ENCODE data around the gene TMPRSS4. TPM values are rescaled to one million over a fixed set of nuclear protein-coding genes. Genes with fewer than 3 reads are reported as not detected.

Gene TMPRSS4
- total RNA-seq, 1 experiment from 2014 or later: not detected

DNA sequence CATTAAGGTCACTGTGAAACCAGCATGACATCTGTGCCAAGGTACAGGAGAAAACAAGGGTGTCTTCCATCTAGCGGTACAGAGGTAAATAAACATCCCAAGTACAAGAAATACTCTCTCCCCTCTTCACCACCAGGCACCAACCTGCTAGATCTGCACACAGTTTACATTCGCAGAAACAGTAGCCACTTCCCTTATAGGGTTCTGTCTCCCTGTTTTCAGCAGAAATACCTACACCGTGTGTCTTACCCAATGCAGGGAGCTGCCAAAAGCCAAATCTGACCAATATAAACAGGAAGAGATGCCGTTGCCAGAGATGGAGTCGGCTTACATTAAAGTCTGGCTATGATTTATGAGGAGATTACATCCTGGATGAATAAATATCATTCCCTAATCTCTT, 74.6 kb downstream of the TMPRSS4 start:
- DNase-seq (ENCODE audit: extremely low read depth, low read depth): no peak

DNA sequence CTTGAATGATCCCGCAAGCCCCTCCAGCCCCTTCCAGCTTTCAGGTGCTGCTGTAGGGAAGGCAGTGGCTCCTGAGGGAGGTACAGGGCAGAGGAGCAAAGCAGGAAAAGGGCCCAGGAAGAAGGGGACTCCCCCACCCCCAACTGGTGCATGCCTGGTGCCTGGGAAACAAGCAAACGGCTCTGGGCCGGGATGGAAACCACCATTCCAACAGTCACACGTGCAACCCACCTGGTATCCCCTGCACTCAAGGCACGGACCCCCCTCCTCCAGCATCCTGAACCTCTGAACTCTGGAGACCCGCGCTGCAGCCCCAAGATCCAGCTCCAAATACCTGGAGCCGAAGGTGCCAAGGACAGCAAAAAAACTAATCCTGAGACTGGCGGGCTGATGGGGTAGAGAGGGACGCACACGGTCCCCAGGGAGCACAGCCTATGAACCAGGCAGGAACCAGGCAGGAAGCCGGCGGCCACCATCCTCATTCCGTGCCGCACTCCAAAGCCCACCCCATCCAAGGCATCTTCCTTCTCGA, 75.2 kb downstream of the TMPRSS4 start:
- DNase-seq (ENCODE audit: extremely low read depth, low read depth): no peak

DNA sequence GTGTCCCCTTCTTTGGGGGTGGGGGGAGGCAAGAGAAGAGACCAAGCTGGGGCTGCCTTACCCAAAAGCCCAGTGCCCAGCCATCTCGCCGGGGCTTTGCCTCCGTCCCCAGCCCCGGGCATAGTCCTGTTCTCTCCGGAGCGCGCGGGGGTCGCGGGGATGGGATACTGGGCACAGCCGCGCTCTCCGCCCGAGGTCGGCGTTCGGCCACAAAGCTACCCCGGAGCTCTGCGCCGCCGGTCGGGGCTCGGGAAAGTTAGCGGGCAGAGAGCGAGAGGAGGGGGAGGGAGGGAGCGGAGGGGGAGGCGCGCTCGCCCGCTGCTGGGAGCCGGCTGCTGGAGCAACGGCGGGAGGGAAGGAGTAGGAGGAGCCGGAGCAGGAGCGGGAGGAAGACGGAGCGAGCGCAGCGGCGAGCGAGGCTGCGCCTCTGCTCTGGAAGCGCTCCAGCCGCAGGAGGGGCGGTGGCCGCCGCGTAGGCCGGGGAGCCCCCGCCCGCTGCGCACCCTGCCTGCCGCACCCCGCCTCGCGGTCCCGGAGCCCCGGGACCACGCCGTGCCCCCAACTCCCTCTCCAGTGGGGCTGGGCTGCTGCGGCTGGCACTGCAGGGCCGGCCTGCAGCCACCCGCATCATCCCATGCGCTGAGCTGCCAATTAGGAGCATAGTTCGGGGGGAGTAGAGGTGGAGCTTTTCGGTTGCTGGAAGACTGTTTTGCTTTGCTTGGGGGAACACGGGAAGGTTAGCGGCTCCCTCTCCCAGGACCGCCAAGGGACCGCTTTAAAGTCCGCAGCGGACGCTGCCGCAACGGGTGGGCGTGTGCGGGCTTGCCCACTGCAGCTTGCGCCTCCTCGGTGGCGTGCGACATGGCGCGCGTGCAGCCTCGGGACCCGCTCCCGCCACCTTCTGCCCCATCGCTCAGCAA, 75.9 kb downstream of the TMPRSS4 start, which contains the start of gene SCN4B:
TSS of gene SCN4B (minus strand) at position 272 of the 920 bp plus-strand sequence. CDS start at position 122, 150 bp downstream.
- DNase-seq (ENCODE audit: extremely low read depth, low read depth): peak; percentile 23

DNA sequence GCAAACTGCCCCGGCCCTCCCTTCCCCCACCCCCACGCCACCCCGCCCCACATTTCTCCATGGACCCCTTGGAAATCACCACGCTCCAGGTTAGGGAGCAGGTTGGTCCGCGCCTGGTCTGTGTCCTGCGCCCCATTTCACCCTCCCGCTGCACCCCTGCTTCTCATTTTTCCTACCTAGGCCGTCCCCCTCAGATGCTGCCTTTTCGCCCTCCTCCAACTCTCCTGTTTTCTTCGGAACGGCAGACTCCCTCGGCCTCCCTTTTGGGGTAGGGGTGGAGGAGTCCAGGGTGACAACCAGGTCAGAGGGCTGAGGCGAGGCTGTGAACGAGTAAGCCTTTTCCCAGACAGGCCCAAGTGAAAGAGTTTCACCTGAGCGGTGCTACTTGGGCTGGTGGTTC, 76.6 kb downstream of the TMPRSS4 start:
- no peak for DNase-seq (ENCODE audit: extremely low read depth, low read depth)

DNA sequence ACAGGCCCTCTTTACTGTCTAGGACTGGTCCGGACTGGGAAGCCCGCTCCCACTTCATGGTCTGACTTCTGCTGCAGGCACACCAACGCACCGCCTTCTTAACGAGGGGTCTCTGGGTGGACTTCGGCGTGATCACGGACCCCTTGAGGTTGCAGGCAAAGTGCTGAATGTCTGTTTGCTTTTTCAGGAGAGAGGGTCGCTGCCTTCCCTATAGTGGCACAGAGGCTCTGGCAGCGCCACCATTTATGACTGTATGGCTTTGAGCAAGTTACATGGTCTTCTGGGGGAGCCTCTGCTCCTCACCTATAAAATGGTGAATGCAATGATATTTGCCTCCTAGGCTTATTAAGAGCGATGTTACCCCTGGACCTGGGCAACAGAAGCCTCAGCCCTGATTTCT, 77.1 kb downstream of the TMPRSS4 start:
- DNase-seq (ENCODE audit: extremely low read depth, low read depth): no peak

DNA sequence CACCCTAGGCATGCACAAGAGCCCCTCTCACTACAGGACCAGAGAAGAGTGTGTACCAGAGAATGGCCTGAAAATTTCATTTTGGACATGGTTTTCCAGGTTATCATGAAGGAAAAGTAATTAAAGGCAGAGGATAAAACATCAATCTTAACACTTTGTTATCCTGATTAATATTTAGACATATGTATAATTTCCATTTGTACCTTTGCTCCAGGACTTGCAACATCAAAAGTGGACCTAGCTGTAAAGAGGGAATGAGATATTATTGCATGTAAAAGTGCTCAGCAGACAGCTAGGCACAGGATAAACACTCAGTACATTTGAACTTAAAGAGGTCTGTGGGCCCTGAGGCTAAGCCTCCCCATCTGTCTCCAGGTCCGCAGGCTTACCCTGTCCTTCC, 77.8 kb downstream of the TMPRSS4 start:
- DNase-seq (ENCODE audit: extremely low read depth, low read depth): no peak

DNA sequence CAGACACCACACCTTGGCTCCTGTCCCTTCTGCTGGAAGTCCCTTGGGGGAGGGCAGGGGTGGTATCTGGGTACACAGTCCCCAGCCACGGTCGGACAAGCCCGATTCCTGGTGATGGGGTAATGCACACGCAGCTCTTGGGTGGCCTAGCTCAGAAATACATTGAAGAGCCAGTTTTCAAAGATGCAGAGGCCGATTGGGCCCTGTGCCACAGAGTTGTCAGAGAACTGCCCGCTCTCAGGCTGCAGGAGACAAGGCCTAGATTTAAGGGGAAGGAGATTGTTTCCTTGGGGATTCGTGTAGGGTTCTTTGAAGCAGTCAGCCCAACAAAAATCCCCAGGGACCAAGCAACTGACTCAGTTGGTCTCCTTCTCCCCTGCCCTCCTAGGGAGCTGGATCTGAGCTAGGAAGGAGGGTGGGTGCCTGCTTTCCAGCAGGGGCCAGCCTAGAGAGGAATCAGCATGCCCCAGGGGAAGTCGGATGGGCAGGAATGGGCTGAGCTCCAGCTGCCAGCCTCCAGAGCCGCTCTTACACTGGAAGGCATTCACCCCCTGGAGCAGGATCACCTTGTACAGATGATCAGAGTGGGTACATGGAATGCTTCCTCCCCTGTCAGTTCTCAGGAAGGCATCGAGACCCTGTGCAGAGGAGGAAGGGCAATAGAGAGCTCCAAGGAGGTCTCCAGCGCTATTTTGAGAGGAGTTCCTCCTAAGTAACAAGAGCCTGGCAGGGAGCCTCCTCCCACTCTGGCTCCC, 79.1 kb downstream of the TMPRSS4 start:
- no peak for DNase-seq (ENCODE audit: extremely low read depth, low read depth)

DNA sequence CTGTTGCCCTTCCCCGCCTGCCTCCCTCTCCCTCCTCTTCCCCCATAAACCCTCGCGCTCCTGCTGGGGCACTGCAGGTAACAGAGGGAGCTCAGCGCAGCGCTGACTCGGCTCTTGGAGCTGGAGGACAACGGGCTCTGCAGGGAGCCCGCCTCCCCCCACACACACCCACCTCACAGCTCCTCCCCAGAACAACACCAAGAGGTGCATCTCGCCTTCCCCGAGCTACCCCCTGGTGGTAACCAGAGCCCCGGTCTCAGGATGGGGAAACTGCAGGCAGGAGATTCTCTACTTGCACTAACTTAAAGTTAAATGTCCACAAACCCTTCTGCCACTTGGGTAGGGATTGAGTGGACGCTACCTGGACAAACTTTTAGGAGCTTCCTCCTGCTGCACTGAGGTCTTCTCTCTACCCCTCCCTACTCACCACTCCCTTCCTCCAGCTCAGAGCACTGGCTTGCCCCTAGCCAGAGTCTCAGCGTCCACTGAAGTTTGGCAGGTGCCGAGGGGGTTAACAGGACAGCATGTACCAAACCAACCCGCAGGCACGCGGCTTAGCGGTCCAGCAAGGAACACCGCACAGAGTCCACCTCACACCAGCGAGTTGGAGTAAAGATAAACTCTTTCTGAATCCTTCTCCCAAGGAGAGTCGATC, 79.8 kb downstream of the TMPRSS4 start:
- DNase-seq (ENCODE audit: extremely low read depth, low read depth): no peak

DNA sequence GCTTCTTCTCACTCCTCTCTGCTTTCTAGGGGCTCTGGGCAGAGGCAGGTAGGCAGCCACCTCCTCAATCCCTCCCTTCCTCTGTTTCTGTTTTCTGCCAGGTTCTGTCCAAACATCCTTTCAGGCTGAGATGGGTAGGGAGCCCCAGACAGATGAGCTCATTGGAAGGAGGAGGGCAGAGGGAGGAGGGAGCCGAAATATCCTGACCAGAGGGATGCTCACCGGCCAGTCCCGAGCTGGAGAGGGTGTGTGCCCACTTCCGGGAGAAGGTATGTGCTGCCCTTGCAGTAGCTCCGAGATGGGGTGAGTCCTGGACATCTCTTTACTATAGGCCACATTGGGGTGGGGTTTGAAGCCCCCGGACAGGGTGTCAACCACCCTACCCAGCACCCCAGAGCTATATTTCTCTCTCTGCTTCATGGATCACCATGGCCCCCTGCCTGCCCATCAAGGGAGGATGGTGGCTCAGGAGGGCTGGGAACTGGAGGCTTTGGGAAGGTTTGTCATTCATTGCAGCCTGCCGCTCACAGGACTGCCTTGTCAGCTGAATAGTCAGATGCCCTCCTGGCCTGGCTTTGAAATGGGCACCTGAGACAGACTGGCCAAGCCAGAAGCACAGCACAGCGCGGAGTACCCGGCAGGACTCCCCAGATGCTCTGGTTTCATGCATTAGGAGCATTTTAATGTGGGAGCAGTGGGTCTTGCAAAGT, 80.5 kb downstream of the TMPRSS4 start:
- DNase-seq (ENCODE audit: extremely low read depth, low read depth): no peak

DNA sequence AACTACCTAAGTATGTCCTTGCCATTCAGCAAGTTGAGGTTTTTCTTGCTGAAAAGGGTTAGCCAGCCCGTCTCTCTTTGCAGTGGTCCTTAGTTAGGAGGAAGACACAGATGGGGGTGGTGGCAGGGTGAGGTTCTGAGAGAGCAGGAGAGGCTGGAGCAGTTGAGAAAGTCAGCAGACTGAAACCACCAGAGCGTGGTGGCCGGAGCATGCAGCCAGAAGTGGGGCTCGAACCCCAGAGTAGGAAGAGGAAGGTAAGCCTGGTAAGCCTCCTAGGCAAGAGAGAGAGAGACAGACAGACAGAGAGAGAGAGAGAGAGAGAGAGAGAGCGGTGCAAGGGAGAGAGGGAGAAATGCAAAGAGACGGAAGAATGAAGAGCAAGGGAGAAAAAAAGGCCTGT, 84.9 kb downstream of the TMPRSS4 start:
- no peak for DNase-seq (ENCODE audit: extremely low read depth, low read depth)

DNA sequence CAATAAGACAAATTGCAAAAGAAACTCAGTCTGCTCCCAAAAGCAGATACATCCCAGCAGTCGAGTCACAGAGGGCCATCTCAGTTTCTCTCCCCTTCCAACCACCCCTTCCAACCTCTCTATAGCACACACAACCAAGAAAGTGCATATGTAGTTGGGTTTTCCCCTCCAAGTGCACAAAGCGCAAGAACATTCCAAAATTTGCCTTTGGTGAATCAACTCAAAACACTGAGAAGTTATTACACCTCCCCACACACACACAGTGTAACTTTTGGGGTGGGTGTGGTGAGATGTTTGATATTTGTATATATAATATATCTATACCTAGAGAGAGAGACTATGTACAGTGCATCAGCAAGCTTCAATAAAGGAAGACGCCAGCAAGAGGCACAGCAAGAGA, 86.0 kb downstream of the TMPRSS4 start:
- DNase-seq (ENCODE audit: extremely low read depth, low read depth): no peak

DNA sequence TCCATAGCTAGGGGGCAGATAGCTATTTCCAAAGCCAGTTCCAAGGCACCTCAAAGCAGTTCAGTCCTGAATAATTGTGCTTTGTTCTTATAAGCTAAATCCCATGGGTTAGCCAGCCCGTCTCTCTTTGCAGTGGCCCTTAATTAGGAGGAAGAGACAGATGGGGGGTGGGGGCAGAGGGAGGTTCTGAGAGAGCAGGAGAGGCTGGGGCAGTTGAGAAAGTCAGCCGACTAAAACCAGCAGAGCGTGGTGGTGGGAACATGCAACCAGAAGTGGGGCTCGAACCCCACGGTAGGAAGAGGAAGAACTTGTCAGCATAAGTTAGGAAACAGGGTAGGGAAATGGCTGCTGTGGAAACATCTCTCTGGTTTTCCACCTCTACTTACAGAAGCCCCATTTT, 86.6 kb downstream of the TMPRSS4 start:
- DNase-seq (ENCODE audit: extremely low read depth, low read depth): no peak

DNA sequence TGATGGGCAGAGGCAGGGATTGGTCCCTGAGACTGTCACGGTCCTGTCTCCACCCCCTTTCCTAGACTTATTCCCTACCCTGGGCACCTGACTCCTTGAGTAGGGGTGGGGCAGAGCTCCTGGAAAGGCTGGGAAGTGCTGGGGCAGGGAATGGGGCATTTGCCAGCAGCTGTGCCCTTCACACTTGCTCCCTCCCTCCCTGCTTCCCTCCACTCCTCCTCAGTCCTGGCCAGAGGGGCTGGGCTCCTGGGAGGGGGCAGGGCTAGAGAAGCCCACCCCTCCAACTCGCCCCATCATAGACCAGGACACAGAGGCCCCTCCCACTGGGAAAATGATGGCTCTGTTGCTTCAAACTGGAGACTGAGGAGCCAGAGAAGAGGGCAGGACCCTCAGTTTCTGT, 88.0 kb downstream of the TMPRSS4 start:
- no peak for DNase-seq (ENCODE audit: extremely low read depth, low read depth)

DNA sequence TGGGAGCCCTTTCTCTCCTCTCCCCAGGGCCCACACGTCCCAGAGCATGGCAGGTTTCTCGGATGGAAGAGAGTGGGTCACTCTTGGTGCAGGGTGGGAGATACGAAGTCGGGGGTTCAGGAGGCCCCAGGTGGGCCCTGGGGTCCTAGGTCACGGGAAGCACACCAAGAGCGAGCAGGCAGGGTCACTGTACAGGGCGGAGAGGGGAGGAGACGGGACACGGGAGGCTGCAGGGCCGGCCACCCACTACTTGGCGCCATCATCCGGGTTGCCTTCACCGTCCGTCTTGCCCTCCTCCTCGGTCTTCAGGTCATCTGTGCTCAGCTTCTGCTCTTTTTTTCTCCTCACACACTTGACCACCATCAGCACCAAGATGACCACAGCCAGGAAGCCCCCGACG, 89.8 kb downstream of the TMPRSS4 start:
- DNase-seq (ENCODE audit: extremely low read depth, low read depth): no peak

DNA sequence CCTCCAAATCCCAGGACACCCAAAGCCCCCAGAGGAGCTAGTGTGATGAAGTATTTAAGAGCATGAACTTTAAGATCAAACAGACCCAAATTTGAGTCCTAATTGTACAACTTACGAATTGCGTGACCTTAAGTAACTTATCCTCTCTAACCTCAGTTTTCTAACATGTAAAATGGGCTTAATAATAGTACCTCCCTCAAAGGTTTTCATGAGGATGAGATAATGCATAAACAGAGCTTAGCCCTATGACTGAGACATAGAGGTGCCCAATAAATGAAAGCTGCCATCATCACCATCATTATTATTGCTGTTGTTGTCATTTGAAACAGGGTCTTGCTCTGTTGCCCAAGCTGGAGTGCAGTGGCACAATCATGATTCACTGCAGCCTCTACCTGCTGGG, 90.4 kb downstream of the TMPRSS4 start:
- no peak for DNase-seq (ENCODE audit: extremely low read depth, low read depth)

DNA sequence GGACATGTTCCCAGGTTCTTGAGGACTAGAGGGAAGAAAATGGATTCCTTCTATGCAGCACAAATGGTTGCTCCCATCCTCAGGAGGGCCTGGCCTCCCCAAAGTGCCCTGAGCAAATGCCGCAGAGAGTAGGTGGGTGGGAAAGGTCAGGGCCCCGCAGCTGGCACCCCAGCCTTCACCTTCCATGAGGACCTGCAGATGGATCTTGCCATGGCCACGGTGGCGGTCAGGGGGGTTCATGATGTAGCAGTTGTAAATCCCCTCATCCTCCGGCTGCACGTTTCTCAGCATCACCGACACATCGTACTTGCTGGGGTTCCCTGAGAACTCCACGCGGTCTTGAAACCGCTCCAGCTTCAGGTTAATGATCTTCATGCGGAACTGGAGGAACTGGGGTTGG, 91.0 kb downstream of the TMPRSS4 start:
- no peak for DNase-seq (ENCODE audit: extremely low read depth, low read depth)

DNA sequence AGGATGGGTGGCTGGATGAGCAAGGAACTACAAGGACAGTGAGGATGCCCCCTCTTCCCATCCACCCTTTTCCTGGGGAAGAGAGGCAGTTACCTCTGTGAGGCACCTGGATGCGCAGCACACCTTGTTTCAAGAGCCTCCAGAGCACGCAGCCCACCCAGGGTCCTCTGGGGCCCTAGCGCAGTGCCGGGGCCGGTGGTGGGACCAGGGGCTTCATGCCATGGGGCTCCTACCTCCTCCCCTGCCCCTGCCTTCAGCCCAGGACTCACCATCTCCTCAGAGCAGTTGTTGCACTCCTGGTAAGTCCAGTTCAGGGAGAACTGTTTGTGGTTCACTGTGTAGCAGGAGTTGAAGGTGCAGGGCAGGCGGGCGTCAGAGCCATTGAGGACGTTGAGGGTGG, 91.4 kb downstream of the TMPRSS4 start:
- DNase-seq (ENCODE audit: extremely low read depth, low read depth): no peak

DNA sequence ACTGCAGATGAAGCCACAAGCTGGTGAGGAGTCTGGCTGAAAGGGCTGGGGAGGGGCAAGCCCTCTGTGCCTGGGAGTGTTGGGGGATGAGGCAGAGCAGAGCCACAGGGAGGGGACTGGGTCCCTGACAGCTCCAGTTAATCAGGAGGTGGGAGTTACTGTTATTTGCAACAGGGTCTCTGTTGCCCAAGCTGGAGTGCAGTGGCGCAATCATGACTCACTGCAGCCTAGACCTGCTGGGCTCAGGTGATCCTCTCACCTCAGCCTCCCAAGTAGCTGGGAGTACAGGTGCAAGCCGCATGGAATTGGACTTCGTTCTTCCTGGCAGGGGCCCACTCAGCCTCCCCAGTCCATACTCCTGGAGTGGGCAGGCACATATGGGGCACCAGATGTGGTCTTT, 91.9 kb downstream of the TMPRSS4 start:
- no peak for DNase-seq (ENCODE audit: extremely low read depth, low read depth)

DNA sequence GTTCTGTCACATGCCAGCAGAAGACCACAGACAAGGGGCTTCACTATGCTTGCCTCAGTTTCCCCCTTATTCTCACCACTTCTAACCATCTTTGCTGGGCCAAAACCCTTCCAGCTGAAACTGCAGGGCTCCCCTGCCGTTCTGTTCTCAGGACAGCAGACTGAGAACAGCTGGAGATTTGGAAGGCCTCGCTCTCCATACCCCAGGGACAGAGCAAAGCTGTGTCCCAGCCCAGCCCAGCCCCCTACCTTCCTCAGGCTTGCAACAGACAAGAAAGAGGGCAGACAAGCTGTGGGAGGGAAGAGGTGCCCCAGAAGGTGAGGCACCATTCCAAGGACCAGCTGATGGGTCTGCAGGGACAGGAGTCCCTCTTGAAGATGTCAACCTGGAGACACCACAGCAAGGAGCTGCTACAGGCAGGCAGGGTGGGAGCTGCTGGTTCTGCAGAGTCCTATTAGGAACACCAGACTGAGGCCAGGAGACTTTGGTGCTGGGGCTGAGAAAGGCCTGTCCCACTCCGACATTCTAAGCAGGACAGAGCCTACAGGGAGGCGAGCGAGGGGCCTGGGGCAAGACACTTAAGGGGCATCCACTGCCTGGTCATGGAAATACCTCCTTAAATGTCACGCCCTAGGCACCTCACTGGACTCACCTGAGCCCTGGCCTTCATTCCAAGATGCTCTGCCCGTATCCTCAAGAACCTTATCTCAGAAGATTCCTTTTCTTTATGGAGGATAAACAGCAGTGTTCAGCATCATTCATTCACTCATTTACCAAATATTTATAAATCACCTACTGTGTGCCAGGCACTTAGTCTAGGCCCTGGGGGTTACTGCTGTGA, 92.6 kb downstream of the TMPRSS4 start:
- no peak for DNase-seq (ENCODE audit: extremely low read depth, low read depth)

DNA sequence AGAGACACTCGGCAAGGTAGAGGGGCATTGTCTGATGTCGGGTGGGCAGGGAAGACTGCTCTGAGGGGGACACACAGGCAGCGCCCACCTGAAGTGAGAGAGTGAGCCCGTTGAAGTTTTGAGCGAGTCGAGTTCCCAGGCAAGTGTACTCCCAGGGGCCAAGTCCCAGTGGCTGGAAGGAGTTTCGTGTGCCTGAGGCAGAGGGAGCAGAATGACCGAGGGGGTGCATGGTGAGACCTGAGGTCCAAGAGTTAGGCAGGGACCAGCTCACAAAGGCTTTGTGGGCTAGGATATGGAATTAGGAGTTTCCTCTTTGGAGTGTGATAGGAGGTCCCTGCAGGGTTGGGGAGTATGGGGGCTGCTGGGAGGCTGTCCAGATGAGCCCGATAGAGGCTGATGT, 93.4 kb downstream of the TMPRSS4 start:
- no peak for DNase-seq (ENCODE audit: extremely low read depth, low read depth)
